WTC11 (cell line): ENCODE data around the gene ATP6V0E1.

Experiments
- CBFB ChIP-seq: sonication (generic); formaldehyde crosslinking; IDR thresholded peaks from 2 replicates; pipeline ENCODE4 v1.8.1; 2022; ENCODE audit warnings: mild to moderate bottlenecking, low read depth, missing genetic modification reagents
- TCF7 ChIP-seq: sonication (generic); formaldehyde crosslinking; IDR thresholded peaks from 2 replicates; pipeline ENCODE4 v1.8.0; 2022; ENCODE audit warnings: mild to moderate bottlenecking, low read depth, missing genetic modification reagents, moderate library complexity
- TF ChIP-seq, protein P1 (sequence below): fragments of 200-600 bp; IDR thresholded peaks from 2 replicates; pipeline ENCODE4 v1.8.0; 2022; ENCODE audit warnings: antibody characterized with exemption

DNA sequence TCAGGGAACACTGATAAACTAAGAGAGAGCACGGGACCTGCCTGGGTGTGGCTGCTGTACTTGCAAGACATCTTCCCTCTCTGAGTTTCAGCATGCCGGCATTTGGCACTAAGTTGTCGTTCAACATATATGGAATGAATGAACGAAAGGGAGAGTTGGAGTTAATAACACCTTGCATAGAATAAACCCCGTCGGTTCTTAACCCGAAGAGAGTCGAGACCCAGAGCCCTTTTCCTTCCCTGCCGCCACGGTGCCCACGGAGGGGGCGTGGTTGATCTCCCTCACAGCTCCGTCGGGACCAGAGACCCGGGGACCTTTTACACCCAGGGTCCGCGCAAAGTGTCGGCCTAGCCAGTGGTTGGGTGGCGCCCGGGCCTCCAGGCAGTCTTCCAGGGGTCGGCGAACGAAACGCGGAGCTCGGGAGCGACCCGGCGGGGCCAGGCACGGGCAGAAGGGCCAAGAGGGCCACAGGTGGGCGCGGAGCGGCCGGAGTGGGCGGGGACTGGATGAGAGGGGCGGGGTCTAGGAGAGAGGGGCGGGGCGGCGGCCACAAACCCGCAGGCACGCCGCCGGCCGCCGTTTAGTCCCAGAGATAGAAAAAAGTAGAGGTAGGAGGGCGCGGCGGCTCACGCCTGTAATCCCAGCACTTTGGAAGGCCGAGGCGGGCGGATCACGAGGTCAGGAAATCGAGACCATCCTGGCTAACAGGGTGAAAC is 25.1 kb upstream of the ATP6V0E1 start:
- TF ChIP-seq, protein P1, sequence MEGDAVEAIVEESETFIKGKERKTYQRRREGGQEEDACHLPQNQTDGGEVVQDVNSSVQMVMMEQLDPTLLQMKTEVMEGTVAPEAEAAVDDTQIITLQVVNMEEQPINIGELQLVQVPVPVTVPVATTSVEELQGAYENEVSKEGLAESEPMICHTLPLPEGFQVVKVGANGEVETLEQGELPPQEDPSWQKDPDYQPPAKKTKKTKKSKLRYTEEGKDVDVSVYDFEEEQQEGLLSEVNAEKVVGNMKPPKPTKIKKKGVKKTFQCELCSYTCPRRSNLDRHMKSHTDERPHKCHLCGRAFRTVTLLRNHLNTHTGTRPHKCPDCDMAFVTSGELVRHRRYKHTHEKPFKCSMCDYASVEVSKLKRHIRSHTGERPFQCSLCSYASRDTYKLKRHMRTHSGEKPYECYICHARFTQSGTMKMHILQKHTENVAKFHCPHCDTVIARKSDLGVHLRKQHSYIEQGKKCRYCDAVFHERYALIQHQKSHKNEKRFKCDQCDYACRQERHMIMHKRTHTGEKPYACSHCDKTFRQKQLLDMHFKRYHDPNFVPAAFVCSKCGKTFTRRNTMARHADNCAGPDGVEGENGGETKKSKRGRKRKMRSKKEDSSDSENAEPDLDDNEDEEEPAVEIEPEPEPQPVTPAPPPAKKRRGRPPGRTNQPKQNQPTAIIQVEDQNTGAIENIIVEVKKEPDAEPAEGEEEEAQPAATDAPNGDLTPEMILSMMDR: no peak
- TF ChIP-seq CBFB (CRISPR knock-in tag) (no peak), TCF7 (CRISPR knock-in tag) (no peak)
